ENCODE measurements around the gene GAK.
"Not testable (repeated sequence)": the region's sequence is repeated elsewhere in the genome, so short reads cannot be mapped to it uniquely, and the experiment has no call there.

GAK gene

DNA sequence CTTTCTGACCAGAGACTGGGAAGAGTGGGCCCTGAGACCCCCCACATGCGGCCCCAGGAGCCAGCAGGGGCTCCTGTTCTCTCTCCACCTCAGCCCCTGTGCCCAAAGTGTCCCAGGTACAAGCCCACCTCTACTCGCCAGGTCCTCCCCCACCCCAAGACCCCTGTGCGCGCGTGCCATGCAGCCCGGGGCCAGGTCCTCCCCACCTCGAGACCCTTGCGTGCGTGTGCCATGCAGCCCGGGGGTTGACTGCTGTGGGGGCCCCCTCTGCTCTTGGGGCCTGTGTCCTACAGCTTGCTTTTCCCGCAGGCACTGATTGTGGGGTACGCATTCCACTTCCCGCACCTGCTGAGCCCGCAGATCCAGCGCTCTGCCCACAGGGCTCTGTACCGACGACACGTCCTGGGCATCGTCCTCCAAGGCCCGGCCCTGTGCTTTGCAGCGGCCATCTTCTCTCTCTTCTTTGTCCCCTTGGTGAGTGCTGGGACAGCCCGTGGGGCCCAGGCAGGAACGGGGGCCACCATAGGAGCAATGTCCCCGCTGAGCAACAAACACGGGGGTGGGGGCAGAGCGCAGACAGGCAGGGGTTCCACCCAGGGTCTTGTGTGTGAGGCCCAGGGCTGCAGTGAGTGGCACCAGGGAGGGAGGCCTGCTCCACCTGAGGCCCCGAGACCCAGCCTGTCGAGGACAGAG, 20.9 kb upstream of the GAK start:
- DNase-seq: no peak

DNA sequence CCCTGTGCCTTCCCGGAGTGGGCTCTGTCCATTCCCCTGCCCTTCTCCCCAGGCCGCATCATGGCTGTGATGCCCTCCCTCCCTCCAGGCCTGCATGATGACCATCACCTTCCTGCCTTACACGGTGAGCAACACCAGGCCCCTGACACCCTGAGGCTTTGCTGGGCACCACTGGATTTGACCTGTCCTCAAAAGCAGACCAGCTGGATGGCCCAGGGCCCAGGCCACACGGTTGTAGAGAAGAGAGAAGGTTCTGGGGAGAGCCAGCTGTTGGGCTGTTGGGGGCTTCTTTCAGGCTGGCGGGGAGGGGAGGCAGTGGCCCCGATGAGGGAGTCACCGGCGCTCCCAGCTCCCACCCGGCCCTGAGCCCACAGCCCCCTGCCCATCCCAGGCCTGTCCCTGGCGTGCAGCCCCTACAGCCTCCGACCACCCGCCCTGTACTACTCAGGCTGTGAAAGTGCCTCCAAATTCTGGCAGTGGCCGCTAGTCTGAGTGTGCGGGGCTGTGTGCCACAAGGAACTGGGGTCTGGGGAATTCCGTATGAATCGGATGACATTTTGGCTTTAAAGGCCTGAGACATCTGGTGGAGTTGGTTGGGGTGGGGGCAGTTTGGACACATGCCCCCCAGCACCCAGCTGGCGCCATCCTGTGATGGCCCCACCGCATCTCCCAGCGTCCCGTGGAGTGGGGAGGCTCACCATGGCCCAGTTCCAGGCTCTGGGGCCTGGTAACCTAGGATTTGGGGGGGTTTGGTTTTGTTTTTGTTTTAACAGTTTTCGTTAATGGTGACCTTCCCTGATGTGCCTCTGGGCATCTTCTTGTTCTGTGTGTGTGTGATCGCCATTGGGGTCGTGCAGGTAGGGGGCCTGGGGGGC, 19.7 kb upstream of the GAK start:
- peak; percentile 47 for DNase-seq

DNA sequence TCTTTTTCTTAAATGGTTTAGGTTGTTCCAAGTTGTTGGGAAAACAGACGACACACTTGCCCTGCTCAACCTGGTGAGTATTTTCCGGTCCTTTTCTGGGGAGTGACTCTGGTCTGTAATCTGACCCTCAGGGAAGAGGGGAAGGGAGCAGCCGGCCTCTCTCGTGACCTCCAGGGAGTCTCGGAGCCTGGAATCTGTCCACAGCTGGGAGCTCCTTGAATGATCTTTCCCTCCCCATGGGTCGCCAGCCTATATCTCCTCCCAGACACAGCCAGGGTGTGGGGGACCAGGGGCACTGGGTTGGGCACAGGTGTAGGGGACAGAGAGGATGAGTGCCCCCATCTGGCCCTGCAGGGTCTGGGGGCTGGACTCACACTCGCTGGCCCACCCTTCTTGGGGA, 19.1 kb upstream of the GAK start:
- peak; percentile 45 for DNase-seq

DNA sequence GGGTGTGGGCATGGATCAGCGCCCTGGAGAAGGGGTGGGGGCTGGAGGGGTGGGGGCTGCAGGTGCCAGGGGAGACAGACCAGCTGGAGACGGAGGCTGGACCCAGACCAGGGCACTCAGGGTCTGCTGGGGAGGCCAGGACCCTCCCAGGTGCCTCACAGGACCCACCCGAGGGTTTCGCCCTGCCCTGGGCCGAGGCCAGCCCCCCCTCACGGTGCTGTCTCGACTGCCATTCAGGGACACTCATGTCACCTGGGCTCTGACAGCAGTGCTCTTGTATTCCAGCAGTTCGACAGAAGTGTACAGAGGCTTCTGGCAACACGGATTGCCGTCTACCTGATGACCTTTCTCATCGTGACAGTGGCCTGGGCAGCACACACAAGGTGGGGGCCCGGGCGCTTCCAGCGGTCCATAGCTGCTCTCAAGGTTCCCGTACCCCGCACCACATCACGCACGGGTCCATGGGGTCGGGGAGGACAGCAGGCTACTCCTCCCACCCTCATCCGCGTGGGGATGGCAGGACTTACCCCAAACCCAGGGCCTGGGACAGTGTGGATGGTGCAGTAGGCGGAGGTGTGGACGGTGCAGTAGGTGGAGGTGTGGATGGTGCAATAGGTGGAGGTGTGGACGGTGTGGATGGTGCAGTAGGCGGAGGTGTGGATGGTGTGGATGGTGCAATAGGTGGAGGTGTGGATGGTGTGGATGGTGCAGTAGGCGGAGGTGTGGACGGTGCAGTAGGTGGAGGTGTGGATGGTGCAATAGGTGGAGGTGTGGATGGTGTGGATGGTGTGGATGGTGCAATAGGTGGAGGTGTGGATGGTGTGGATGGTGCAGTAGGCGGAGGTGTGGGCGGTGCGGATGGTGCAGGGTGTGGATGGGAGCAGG, 18.3 kb upstream of the GAK start:
- DNase-seq: peak; percentile 30

DNA sequence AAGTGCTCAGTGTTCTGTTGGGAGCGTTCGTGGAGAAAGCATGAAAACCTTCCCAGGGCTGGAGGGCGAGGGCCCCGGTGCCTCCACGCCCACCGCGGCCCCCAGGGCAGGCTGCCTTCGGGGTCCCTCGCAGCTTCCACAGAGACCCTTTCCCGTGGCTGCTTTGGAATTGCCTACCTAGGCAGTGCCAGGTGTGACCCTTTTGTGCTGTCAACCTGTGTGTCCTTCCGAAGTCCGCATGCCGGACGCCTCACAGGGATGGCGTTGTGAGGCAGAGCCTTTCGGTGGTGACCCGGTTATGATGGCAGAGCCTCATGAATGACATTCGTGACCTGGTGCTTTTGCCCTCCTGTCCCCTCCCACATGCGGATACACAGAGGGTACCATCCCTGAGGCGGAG, 17.5 kb upstream of the GAK start:
- no peak for DNase-seq

DNA sequence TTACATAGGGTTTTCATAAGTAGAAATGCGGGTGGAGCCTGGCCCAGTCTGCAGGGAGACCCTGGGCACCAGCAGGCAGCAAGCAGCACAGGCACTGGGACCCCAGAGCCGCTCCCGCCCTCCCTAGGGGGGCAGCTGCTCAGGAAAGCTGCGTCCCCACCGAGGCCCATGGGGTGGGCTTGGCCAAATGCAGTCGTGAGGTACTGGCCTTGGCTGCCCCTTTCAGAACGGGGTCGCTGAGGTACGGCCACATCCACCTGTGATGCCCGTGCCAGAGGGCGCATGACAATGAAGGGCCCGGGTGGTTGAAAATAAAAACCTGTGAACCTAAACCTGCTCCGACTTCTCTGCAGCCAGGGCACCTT, 16.8 kb upstream of the GAK start:
- no peak for DNase-seq

DNA sequence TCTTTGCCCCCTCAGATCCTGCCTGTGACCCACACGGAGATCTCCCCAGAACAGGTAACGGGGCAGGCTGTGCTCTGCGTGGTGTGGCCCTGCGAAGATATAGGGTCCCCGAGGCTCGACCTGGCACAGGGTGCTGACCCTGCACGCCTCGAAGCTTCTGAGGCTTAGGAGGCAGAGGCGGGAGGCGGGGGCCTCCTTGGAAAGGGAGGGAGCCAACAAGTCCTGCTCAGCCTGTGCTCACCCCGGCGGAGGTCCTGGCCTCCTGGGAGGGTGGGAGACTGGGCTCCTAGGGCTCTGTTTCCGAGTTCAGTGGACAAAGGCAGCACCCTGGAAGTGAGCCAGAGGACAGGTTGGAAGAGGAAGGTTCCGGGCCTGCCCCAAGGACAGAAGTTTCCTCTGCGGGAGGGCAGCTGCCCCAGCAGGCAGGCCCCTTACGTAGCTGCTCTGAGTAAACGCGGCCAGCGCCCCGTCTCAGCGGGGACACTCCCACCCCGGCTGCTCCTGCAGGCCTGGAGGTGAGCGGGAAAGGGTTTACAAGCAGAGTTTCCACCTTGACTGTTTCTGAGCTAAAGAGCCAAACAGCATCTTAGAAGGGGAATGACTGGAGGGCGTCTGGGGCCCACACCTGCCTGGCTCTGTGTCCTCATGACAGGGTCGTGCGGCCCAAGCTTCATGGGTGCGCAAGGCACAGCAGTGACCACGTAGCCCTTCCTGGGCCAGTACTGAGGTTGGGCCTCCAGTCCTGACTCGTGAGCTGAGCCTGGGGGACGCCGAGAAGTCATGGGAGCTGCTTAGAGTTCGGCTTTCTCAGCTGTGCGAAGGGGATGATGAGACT, 16.2 kb upstream of the GAK start:
- DNase-seq: peak; percentile 52

DNA sequence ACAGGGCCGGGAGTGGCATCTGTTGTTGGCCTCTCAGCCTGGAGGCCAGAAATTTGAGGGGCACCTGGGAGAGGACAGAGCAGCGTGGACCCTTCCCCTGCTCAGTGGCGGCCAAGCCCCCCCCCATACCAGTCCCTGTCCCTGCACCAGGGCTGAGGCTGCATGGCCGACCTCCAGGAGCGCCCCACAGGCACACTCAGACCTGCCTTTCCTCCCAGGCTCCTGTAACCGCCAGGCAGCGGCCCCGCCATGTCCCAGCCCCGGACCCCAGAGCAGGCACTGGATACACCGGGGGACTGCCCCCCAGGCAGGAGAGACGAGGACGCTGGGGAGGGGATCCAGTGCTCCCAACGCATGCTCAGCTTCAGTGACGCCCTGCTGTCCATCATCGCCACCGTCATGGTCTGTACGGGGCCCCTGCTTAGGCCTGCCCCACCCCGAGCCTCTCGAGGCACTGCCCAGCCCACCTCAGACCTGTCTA, 15.4 kb upstream of the GAK start:
- peak; percentile 51 for DNase-seq

DNA sequence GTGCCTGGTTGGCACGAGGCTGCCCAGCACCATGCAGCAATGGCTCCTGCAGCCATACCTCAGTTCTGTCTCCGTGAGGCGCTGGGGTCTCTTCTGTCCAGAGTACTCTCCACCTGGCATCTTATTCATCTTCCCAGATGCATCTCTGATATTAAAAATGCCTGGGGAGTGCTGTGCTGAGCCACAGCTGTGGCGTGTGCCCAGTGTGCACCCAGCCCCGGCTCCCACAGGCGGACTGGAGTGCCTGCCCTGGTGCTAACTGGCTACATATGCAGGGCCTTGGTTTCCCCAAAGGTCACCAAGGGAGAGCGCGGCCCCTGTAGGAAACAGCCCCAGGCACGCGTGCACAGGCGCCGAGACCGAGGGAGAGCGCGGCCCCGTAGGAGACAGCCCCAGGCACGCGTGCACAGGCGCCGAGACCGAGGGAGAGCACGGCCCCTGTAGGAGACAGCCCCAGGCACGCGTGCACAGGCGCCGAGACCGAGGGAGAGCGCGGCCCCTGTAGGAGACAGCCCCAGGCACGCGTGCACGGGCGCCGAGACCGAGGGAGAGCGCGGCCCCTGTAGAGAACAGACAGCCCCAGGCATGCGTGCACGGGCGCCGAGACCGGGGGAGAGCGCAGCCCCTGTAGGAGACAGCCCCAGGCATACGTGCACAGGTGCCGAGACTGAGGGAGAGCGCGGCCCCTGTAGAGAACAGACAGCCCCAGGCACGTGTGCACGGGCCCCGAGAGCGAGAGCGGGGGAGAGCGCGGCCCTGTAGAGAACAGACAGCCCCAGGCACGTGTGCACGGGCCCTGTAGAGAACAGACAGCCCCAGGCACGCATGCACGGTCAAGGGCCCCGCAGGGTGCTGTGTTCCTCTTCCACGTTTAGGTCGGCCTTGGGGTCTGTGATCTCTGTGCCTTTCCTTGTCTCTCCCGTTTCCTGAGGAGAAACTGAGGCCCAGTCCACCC, 14.7 kb upstream of the GAK start:
- peak; percentile 34 for DNase-seq

DNA sequence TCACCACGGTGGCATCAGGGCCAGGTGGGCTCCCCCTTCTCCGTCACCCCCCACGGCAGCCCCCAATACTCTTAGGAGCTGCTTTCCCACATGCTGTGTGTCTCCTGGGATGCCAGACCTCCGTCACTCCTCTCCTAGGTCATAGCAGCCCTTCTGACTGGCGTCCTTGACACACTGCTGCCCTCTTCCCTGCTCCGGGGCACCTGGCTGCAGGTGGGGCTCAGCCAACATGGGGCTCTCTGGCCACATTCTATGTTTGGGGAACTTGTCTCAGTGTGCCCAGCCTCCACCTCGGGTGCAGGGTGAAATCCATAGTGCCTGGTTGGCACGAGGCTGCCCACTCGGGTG, 14.0 kb upstream of the GAK start:
- no peak for DNase-seq

DNA sequence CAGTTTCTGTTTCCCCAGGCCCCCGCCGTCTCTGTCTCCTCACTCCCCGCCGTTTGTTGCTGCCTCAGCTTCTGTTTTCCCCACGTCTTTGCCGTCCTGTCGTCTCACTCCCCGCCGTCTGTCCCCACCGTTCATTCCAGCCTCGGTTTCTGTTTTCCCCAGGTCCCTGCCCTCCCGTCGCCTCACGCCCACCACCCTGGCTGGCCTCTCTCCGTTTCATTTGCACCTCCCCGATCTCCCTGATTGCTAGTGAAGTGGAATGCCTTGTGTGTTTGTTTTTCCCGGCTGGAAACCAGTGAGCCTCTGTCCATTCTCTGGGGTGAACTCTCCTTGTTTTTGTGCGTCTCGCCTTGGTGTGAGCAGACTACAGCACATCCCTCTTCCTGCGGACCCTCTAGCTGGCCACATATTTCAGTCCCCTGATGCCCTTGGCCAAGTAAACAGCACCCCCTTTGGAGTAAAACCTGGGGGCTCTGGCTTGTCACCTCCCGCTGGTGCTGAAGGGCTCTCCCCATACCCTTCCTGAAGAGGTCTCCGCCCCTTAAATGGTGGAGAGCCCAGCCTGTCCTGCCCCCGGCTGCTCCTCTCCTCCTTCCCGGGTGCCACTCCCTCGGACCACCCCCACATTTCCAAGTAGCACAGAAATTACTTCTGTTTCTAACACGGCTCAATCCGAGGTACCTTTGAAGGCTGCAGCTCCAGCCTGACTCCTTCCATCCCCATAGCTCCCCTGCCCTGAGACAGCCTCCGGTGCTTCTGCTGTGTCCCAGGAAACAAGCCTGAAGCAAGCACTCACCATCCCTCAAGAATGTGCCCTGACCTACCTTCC, 13.4 kb upstream of the GAK start:
- peak; percentile 46 for DNase-seq

DNA sequence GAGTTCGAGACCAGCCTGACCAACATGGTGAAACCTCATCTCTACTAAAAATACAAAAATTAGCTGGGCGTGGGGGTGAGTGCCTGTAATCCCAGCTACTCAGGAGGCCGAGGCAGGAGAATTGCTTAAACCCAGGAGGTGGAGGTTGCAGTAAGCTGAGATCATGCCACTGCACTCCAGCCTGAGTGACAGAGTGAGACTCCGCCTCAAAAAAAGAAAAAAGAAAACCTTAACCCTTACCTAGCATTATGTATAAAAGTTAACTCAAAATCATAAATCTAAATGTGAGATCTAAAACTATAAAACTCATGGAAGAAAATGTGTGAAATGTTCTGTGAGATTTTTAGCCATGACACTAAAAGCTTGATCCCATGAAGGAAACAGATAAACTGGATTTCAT, 7.4 kb upstream of the GAK start:
- not testable (repeated sequence) for DNase-seq

DNA sequence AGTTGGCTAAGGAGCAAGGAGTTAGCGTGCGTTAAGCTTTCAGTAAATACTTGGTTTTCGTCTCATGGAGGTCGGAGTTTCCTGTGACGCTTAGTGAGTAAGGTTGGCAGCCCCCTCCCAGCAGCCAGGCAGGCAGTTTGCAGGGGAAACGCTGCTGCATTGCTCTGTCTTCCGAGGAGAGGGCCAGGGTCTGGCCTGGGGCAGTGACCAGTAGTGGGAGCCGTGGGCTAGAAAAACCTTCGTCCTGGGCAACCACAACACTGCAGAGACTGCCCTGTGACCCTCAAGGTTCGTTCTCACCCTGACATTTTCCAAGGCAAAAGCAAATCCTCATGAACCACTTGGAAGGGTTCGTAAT, 576 bp upstream of the GAK start:
- peak; percentile 74 for DNase-seq

DNA sequence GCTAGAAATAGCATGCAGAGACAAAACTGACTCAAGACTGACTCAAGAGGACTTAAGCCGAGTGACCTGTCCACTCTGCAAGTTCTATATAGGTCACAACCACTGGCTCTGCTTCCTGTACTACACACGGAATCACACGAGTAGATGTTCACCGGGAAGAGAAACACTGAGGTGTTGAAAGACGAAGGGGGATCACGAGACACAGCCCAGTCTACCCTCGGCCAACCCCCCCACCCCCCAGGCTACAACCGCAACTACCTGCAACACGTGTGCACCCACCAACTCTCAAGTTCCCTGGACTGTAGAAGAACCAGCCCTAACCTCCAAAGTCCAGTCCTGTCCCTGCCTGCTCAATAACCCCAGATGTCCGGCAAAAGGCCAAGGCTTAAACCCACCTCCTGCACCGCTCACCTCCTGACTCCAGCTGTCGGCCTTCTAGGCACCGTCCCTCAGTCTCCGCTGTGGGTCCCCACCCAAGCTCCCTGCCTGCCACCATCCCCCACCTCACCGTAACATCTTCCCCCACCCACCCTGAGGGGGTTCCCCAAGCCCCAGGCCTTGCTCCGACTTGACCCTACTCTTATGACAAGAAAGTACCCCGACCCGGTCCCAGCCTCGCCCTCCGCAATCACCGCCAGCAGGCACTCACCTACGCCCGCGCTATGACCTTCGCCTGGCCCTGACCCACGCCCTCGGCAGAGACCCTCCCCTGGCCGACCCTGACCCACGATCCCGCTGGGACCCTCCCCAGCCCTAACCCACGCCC, 739 bp downstream of the GAK start:
- peak; percentile 55 for DNase-seq

DNA sequence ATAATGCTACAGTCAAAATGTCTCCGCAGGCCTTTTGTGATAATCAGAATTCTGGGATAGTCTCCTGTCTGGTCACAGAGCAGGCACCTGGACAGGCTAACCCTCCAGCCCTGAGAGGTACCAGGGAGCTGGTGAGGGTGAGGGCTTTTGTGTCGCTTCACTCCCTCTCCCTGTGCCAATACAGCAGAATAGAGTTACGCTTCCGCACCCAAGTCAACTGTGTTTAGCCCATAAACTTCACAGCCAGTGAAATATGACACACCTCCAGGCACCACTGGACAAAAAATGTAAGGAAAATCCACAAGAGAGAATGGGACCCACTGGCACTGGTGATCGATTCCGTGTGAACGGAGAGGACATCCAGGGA, 1.3 kb downstream of the GAK start:
- DNase-seq: no peak

DNA sequence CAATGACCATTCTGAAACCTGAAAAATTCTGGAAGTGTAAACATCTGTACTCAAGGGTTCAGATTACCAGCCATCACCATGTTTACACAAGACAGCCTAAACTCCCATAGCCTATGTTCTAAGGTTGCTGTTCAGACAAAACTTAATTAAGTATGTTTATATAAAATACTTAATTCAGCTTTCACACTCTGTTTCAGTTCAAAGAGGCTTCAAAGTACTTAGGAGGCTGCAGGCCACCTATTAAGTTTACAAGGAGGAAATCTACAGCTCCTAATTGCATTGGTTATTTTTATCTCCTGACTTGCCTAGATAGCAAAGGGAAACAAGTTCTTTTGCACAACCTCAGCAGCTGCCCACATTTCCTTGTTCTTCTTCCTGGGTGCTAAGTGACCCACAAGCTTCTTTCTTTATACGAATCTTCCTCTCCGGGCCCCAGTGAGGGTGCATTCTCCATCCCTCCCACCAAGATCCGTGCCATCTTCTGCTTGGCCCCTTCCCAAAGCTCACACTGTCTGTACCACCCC, 2.0 kb downstream of the GAK start:
- peak; percentile 26 for DNase-seq

DNA sequence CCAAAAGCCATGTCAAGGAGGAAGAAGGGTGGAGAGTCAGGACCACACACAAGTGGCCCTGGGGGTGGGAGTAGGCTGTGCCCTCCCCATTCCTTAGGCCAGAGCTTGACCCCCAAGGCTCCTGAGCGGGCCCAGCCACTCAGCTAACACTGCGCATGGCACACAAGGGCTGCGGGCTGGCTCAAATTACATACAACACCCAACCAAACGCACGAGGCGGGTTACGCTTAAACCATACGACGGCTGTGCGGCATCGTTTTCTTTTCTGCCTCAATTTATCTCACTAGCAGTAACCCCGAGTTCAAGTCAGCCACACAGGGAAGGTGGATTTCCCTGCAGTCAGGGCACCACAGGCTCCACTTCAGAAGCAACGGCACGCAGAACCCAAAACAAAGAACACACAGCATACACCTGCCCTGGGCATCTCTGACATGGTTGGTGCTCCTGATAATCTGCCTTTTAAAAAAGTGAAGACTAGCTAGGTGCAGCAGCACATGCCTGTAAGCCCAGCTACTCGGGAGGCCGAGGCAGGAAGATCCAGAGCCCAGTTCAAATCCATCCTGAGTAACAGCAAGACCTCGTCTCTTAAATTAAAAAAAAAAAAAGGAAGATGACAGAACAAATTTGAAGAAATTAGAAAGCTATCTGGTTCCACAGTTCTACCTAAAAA, 2.9 kb downstream of the GAK start:
- peak; percentile 32 for DNase-seq

DNA sequence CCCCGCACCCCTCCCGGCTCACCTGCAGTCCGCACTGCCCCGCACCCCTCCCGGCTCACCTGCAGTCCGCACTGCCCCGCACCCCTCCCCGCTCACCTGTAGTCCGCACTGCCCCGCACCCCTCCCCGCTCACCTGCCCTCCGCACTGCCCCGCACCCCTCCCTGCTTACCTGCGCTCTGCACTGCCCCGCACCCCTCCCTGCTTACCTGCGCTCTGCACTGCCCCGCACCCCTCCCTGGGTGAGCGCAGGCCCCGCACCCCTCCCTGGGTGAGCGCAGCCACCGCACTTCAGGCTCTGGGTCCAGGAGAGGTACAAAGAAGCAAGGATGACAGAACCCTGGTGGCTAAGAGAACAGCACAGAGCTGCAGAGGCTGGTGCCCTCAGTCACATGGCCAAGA, 4.5 kb downstream of the GAK start:
- DNase-seq: not testable (repeated sequence)

DNA sequence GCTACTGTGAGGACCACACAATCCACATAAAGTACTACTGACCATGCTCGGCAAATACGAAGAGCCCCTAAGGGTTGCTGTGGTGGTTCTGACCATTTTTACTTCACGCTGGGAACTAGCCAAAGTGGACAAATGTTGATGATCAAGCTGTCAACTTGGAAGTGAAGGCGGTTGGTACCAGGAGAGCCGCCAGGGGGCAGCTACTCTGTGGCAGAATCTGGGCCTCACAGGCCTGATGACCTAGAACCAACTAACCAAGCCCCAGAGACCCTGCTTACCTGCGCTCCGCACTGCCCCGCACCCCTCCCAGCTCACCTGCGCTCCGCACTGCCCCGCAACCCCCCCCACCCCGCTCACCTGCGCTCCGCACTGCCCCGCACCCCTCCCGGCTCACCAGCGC, 5.6 kb downstream of the GAK start:
- DNase-seq: peak; percentile 79
